Kidney glomerular epithelial cell (primary cell): Measurements from ENCODE around the gene ELMO1.

Source experiments
- DNase-seq: peaks from one replicate; lab custom pipeline; 2025; lab: John Stamatoyannopoulos, UW

Gene ELMO1

GRCh38 chr7:36945612-36946400, 502.9 kb downstream of the ELMO1 start:
- DNase-seq: no peak

GRCh38 chr7:36944838-36945237, 503.8 kb downstream of the ELMO1 start:
- DNase-seq: no peak

GRCh38 chr7:36943591-36944435, 504.9 kb downstream of the ELMO1 start:
- no peak for DNase-seq

- no peak for DNase-seq
These were observed 505.7 kb downstream of the ELMO1 start for GRCh38 chr7:36942955-36943354.

GRCh38 chr7:36942541-36942940, 506.1 kb downstream of the ELMO1 start:
- DNase-seq: no peak

GRCh38 chr7:36942025-36942424, 506.6 kb downstream of the ELMO1 start:
- no peak for DNase-seq

- no peak for DNase-seq
These were observed 507.3 kb downstream of the ELMO1 start for GRCh38 chr7:36941359-36941758.

GRCh38 chr7:36939816-36940215, 508.8 kb downstream of the ELMO1 start:
- no peak for DNase-seq

- no peak for DNase-seq
These were observed 510.7 kb downstream of the ELMO1 start for GRCh38 chr7:36937754-36938563.

GRCh38 chr7:36931892-36932291, 516.8 kb downstream of the ELMO1 start:
- DNase-seq: no peak

- DNase-seq: no peak
These were observed 518.9 kb downstream of the ELMO1 start for GRCh38 chr7:36929791-36930190.

- no peak for DNase-seq
These were observed 519.9 kb downstream of the ELMO1 start for GRCh38 chr7:36928718-36929117.

GRCh38 chr7:36928311-36928710, 520.4 kb downstream of the ELMO1 start:
- no peak for DNase-seq

- DNase-seq: no peak
These were observed 523.0 kb downstream of the ELMO1 start for GRCh38 chr7:36925691-36926090.

- DNase-seq: no peak
These were observed 523.5 kb downstream of the ELMO1 start for GRCh38 chr7:36925207-36925606.

- no peak for DNase-seq
These were observed 524.7 kb downstream of the ELMO1 start for GRCh38 chr7:36923943-36924436.

- DNase-seq: no peak
These were observed 525.5 kb downstream of the ELMO1 start for GRCh38 chr7:36923185-36923584.

- no peak for DNase-seq
These were observed 528.2 kb downstream of the ELMO1 start for GRCh38 chr7:36920433-36920832.

GRCh38 chr7:36919738-36920137, 528.9 kb downstream of the ELMO1 start:
- DNase-seq: no peak

- DNase-seq: no peak
These were observed 530.1 kb downstream of the ELMO1 start for GRCh38 chr7:36918591-36918990.

GRCh38 chr7:36916619-36917018, 532.0 kb downstream of the ELMO1 start:
- DNase-seq: no peak

GRCh38 chr7:36916116-36916515, 532.5 kb downstream of the ELMO1 start:
- DNase-seq: no peak
